GM23338 (cell line): ENCODE results near the gene CATSPERD.
A peak's percentile ranks its signal among the peaks of the same experiment; 100 is the strongest.

Source experiments
- CTCF ChIP-seq, 2 experiments: fragments of 200-600 bp in 1 of 2; sonication (generic) in 1 of 2; conservative IDR thresholded peaks; 2 replicates each; pipeline versions ENCODE4 v1.5.1 to v1.6.1; 2016 to 2017; ENCODE audit warnings: antibody characterized with exemption in 2 of 2, low read depth in 2 of 2, mild to moderate bottlenecking in 2 of 2, moderate library complexity in 1 of 2
- EZH2 ChIP-seq: fragments of 200-600 bp; sonication (generic); IDR thresholded peaks from one replicate; pipeline ENCODE4 v1.8.0; 2017; ENCODE audit warnings: antibody characterized with exemption, mild to moderate bottlenecking, low read depth; ENCODE audit not compliant: unreplicated experiment

DNA sequence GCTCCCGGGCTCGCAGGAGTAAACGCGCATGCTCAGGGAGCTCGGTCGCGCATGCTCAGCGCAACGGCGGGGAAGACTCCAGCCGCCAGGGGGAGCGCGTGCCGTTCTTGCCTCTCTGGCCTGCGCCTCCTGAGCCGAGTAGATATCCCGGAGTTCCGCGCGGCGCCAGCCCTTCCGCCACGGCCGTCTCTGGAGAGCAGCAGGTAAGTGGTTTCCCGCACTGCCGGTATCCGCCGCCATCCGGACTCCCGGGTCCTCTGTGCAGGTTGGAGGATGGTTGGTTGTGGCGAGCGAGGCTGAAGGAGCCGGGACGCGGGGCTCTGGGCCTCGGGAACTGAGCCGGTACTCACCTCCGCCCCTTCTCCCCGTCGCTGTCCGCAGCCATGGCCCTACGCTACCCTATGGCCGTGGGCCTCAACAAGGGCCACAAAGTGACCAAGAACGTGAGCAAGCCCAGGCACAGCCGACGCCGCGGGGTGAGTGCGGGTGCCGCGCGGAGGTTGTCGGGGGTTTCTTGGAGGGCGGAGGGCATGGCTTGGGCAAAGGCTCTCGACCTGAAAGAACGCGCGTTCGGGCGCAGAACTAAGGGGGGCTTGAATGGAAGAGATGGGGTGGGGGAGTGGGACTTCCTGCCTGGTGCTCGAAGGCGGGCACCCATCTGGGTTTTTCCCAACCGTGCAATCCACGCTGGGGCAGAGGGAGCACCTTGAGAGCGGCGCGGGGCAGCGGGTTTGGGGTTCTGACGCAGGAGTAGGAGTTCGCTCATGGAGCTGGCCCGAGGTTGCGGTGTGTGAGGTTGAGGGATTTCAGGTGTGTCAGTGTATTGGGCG is 30.1 kb upstream of the CATSPERD start, which contains the start of gene RPL36:
- no peak for TF ChIP-seq EZH2
- peak; percentile 67 to 93 for TF ChIP-seq CTCF (conservative IDR thresholded peaks at IDR 0.05; ENCODE audit: low read depth in 2 of 2)
